ENCODE results near the gene LPIN1. TPM values are rescaled to one million over a fixed set of nuclear protein-coding genes. Genes with fewer than 3 reads are reported as not detected.

Gene LPIN1
- total and polyA plus RNA-seq, 4 donors = 10.1 to 27.4 (median 13.4) TPM

DNA sequence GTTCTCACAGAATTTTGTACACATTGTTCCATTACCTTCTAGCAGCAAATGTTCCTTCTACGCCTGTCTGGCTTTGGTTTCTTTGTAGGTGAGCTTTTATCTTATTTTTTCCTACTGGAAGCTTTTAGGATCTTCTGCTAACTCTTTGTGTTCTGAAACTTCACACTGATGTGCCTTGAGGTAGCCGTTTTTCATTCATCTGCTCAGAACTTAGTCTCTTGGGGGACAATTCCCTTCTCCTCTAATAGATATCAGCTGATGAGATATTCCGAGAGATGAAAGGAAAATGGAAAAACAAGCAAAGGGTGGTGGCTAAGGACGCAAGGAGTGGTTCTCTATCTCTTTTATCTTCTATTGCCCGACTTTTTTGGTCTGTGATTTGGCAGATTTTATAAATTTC lies 27.8 kb upstream of the LPIN1 start:
- Histone ChIP-seq H3K9ac (ENCODE audit: low read depth in 1 of 2, low read length in 2 of 2) (no peak overlapping the region), H3K4me1 (ENCODE audit: control insufficient read depth in 4 of 4, insufficient read depth in 4 of 4, low read length in 3 of 4) (peaks cover 8 to 30% (median 23%) of the 10 kb centered on the region in 4 donors), H3K9me3 (ENCODE audit: control insufficient read depth in 4 of 4, low read length in 3 of 4) (no peaks in the 10 kb centered on the region), H3K27ac (ENCODE audit: low read depth in 1 of 2, low read length in 2 of 2) (no peak overlapping the region), H3K36me3 (ENCODE audit: control insufficient read depth in 4 of 4, insufficient read depth in 3 of 4, low read depth in 1 of 4, low read length in 3 of 4) (no peaks in the 10 kb centered on the region), H3K27me3 (ENCODE audit: control insufficient read depth in 4 of 4, insufficient read depth in 4 of 4, low read length in 3 of 4) (no peaks in the 10 kb centered on the region), H3K4me3 (ENCODE audit: low read depth in 1 of 3, low read length in 3 of 3) (no peak overlapping the region)
- DNase-seq (ENCODE audit: low spot score) = no peak
- WGBS = 86% methylated on average over 5 of the region's 5 CpGs
- TF ChIP-seq, protein P1, sequence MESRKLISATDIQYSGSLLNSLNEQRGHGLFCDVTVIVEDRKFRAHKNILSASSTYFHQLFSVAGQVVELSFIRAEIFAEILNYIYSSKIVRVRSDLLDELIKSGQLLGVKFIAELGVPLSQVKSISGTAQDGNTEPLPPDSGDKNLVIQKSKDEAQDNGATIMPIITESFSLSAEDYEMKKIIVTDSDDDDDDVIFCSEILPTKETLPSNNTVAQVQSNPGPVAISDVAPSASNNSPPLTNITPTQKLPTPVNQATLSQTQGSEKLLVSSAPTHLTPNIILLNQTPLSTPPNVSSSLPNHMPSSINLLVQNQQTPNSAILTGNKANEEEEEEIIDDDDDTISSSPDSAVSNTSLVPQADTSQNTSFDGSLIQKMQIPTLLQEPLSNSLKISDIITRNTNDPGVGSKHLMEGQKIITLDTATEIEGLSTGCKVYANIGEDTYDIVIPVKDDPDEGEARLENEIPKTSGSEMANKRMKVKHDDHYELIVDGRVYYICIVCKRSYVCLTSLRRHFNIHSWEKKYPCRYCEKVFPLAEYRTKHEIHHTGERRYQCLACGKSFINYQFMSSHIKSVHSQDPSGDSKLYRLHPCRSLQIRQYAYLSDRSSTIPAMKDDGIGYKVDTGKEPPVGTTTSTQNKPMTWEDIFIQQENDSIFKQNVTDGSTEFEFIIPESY (IDR thresholded peaks at IDR 0.05) = no peak
- TF ChIP-seq, protein P2, sequence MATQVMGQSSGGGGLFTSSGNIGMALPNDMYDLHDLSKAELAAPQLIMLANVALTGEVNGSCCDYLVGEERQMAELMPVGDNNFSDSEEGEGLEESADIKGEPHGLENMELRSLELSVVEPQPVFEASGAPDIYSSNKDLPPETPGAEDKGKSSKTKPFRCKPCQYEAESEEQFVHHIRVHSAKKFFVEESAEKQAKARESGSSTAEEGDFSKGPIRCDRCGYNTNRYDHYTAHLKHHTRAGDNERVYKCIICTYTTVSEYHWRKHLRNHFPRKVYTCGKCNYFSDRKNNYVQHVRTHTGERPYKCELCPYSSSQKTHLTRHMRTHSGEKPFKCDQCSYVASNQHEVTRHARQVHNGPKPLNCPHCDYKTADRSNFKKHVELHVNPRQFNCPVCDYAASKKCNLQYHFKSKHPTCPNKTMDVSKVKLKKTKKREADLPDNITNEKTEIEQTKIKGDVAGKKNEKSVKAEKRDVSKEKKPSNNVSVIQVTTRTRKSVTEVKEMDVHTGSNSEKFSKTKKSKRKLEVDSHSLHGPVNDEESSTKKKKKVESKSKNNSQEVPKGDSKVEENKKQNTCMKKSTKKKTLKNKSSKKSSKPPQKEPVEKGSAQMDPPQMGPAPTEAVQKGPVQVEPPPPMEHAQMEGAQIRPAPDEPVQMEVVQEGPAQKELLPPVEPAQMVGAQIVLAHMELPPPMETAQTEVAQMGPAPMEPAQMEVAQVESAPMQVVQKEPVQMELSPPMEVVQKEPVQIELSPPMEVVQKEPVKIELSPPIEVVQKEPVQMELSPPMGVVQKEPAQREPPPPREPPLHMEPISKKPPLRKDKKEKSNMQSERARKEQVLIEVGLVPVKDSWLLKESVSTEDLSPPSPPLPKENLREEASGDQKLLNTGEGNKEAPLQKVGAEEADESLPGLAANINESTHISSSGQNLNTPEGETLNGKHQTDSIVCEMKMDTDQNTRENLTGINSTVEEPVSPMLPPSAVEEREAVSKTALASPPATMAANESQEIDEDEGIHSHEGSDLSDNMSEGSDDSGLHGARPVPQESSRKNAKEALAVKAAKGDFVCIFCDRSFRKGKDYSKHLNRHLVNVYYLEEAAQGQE (IDR thresholded peaks at IDR 0.05) = no peak
- TF ChIP-seq FOXA2 (IDR thresholded peaks at IDR 0.05) (no peak), SP1 (IDR thresholded peaks at IDR 0.05) (no peak), JUND (IDR thresholded peaks at IDR 0.05) (no peak), GABPA (IDR thresholded peaks at IDR 0.05 in 1 of 2, conservative IDR thresholded peaks at IDR 0.05 in 1 of 2) (no peak), RAD21 (IDR thresholded peaks at IDR 0.05) (no peak), YY1 (IDR thresholded peaks at IDR 0.05) (no peak), HNF4G (IDR thresholded peaks at IDR 0.05) (no peak), HNF4A (conservative IDR thresholded peaks at IDR 0.05) (no peak), RXRA (IDR thresholded peaks at IDR 0.05) (no peak)
- TF ChIP-seq, protein P3, sequence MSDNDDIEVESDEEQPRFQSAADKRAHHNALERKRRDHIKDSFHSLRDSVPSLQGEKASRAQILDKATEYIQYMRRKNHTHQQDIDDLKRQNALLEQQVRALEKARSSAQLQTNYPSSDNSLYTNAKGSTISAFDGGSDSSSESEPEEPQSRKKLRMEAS (IDR thresholded peaks at IDR 0.05) = no peak
- TF ChIP-seq, protein P4, sequence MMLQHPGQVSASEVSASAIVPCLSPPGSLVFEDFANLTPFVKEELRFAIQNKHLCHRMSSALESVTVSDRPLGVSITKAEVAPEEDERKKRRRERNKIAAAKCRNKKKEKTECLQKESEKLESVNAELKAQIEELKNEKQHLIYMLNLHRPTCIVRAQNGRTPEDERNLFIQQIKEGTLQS (IDR thresholded peaks at IDR 0.05) = no peak

DNA sequence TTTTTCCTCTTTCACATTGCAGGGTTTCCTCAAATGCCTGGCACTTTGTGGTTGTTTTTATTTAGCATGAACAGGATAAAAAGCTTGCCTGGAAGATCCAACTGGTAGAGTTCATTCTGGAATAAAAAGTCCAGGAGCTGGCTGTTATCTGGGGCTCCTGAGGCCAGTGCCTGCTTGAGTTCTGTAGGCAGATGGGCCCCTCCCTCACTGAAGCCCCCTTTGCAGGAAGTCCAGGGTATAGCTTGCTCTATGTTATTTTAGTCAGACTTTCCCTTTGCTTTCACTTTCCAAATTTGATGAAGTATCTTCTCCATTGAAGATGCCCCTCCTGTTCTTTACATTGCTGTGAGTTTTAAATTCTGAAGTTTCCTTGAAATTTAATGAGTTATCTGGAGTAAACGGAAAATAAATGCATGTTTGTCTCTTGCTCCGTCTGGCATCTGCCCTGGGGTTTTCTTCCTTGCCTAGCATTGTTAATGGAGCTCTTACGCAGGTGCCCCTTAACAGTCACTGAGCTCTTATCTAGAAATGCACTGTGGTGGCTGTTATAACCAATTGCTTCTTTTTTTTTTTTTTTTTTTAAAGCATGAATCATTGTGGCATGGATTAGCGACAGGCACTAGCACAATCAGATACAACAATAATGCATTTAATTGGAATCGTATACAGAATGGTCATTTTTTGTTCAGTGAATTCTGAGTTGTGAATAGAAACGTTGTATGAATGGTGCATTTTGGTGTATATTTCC lies 27.0 kb upstream of the LPIN1 start:
- H3K4me3 ChIP-seq (ENCODE audit: low read depth in 1 of 3, low read length in 3 of 3) = no peak overlapping the region
- no peak for DNase-seq (ENCODE audit: low spot score)
- no peaks in the 10 kb centered on the region for H3K36me3 ChIP-seq (ENCODE audit: control insufficient read depth in 4 of 4, insufficient read depth in 3 of 4, low read depth in 1 of 4, low read length in 3 of 4)
- no peaks in the 10 kb centered on the region for H3K27me3 ChIP-seq (ENCODE audit: control insufficient read depth in 4 of 4, insufficient read depth in 4 of 4, low read length in 3 of 4)
- no peak overlapping the region for H3K27ac ChIP-seq (ENCODE audit: low read depth in 1 of 2, low read length in 2 of 2)
- peaks cover 8 to 30% (median 23%) of the 10 kb centered on the region in 4 donors for H3K4me1 ChIP-seq (ENCODE audit: control insufficient read depth in 4 of 4, insufficient read depth in 4 of 4, low read length in 3 of 4)
- 68% methylated on average over 6 of the region's 6 CpGs for WGBS
- TF ChIP-seq NR2F2 (IDR thresholded peaks at IDR 0.05) (no peak), GABPA (IDR thresholded peaks at IDR 0.05 in 1 of 2, conservative IDR thresholded peaks at IDR 0.05 in 1 of 2) (no peak), RXRA (IDR thresholded peaks at IDR 0.05) (no peak)
- no peaks in the 10 kb centered on the region for H3K9me3 ChIP-seq (ENCODE audit: control insufficient read depth in 4 of 4, low read length in 3 of 4)
- H3K9ac ChIP-seq (ENCODE audit: low read depth in 1 of 2, low read length in 2 of 2) = no peak overlapping the region

Data from liver (tissue), 9 donors.